GM19328 (cell line): ENCODE data around the gene TMCC1.

Source experiments
- ATAC-seq: cut with Tn5 transposase; IDR thresholded peaks from one replicate; pipeline ENCODE4 v1.9.1; 2021; ENCODE audit warnings: mild to moderate bottlenecking, moderate library complexity; ENCODE audit not compliant: unreplicated experiment

The TMCC1 gene

DNA sequence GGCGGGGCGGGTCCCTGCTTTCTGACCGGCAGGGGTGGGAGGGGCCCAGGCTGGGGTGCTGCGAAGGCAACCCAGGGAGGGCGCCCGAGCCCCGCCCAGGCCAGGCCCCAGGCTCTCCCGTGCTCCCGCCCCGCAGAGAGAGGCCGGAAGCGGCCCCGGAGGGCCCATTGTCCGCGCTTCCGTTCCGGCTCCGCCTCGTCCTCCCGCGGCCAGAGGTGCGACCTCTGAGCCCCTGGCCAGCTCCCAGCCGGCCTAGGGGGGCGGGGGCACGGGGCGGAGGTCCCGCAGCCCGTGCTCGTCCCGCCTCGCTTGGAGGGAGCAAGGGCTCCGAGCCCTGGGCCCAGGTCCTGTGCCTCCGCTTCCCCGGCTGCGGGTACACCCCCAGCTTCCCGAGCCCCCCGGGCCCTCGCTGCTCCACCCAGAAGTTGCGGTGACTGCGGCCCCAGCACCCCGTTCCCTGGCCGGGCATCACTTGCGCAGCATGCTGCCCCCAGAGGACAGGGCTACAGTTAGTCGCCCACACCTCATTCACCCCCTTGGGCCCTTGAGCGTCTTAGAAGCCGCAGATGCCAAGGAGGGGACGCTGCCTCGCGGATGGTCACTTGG is 266.7 kb downstream of the TMCC1 start:
- peak; percentile 87 for ATAC-seq

DNA sequence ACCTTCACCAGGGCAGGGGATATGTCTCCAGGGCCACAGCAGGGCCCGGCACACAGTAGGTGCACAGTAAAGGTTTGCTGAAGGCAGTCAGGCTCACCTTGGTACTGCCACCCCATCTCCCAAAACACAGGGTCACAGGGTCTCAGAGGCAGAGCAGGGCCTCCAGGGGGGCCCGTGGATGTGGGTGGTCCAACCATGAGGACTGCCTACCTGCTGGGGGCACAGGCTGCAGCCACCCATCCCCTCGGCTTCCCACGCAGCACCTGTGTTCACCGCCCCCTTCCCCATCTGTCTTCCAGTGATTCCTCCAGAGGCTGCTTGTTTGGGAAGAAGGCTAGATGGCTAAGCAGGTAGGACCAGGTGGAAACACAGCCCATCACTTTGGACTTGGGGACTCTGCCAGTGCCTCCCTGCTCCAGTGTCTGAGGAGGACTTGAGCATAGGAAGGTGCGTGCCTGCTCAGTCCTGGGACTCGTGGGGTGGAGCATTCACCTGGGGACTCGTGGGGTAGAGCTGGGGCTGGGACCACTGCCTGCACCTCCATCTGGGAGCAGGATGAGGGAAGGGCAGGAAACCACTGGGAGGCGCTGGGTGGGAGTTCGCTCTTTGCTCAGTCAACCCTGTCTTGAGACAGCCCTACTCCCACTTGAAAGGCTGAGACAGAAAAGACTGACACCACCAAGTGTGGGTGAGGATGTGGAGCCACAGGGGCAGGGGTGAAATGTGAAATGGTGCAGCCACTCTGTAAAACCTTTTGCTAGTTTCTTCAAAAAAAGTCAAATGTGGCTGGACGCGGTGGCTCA is 268.2 kb downstream of the TMCC1 start:
- no peak for ATAC-seq

DNA sequence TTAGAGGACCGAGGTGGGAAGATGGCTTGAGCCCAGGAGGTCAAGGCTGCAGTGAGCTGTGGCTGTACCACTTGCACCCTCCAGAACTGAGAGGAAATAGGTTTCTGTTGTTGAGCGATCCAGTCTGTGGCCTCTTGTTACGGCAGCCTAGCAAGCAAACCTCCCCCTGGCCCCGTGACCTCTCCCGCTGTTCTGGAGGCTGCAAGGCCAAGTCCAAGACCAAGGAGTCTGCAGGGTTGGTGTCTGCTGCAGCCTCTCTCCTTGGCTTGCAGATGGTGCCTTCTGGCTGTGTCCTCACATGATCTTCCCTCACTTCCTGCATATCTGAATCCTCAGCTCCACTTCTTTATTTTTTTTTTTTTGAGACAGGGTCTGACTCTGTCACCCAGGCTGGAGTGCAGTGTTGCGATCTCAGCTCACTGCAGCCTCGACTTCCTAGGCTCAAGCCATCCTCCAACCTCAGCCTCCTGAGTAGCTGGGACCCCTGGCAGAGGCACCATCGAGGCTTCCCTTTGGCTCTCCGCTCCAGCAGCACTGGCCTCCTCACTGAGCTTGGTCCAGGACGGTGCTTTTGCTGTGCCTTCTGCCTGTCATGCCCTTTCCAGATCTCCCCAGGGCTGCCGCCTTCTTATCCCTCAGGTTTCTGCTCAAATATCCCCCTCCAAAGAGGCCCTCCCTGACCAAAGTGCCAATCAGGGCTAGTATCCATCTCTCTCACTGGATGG is 269.0 kb downstream of the TMCC1 start:
- no peak for ATAC-seq

DNA sequence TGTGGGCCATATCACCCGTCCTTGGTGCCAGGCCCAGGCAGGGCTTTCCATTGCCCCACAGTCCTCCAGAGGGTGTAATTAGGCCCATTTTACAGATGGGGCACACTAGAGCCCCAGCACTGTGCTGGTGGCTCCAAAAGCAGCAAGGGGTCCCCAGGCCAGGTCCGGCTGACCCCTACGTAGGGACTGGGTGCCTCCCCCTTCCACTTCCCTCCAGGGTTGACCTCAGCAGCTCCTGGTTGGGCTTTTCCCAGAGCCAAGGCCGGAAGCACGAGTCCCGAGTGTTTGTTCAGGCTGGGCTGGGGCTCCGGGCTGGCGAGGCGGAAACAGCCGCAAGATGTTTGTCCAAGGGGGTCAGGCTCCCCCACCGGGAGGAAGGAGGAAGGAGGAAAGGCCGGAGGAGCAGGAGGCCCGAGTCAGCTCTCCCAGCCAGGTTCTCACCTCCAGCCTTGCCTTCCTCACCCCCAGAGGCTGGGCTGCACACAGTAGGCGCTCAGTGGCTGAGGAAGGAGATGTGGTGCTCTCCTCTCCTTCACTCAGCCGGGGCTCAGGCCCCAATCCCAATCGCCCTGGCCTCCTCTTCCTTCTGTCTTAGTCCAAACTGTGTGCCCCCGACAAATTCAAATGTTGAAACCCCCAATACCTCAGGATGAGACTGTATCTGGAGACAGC is 269.9 kb downstream of the TMCC1 start:
- ATAC-seq, result no peak

DNA sequence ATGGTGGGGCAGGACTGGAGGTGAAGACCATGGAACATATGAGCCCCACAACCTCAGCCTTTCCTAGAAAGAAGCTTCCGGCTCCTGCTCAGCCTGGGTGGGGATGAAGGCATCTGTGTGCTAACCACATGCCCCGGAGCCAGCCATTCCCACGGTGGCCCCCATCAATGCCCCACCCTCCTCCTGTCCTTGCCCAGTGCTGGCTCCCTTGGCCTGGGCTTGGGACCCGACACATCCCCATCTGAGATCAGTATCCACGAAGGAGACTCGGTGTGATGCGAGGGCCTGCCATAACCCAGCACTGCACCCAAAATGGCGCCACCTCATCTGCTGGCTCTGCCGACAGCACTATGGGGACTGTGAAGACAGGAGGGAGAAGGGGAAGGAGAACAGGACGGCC is 270.6 kb downstream of the TMCC1 start:
- ATAC-seq, result no peak

DNA sequence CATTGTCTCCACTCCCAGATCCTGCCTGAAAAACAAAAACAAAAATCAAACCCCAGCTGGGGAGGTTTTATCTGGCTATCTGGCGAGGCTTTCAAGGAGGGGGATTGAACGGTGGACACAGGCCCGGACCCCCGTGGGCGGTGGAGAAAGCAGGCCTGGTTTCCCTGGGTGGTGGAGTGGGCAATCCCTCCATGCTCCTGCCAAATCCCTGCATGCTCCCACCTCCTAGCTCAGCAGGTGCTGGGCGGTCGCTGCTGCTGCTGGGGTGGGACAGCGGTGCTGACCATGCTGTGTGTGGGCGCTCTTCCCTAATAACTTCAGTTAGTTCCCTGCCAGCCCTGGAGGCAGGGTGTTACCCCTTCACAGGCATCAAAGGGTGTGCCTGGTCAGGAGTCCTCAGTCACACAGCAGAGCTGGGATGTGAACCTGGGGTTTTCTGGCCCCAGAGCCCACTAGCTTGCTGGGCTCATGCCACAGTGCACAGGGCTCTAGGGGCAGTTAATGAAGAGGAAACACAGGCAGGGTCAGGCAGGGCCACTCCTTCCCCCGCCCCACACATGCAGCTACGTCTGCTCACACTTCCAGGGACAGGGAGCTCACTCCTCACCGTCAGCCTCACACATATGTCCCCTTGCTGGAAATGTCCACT is 271.2 kb downstream of the TMCC1 start:
- no peak for ATAC-seq

DNA sequence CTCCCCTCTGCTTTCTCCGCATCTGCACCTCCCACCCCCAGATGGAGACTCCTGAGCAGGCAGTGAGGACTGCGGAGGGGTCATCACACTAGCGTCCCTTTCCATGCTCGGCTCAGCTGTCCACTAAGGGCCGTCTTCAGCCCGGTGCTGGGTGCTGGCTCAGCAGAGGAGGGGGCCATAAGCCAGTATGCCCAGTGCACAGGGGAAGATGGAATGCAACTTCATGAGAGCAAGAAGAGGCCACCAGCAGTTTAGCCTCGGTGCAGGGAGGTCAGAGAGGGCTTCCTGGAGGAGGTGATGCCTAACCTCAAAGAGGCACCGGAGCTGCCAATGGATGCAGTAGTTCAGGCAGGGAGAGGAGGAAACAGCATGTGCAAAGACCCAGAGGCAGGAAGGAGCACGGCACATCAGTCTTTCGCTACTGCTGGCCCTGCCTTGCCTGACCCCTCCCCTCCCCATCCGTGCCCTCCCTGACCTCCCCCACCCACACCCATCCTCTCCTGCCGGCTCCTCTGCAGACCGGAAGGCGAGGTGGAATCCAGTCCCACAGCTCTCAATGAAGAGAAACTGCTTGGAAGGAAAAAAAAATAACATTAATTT is 271.8 kb downstream of the TMCC1 start:
- no peak for ATAC-seq

DNA sequence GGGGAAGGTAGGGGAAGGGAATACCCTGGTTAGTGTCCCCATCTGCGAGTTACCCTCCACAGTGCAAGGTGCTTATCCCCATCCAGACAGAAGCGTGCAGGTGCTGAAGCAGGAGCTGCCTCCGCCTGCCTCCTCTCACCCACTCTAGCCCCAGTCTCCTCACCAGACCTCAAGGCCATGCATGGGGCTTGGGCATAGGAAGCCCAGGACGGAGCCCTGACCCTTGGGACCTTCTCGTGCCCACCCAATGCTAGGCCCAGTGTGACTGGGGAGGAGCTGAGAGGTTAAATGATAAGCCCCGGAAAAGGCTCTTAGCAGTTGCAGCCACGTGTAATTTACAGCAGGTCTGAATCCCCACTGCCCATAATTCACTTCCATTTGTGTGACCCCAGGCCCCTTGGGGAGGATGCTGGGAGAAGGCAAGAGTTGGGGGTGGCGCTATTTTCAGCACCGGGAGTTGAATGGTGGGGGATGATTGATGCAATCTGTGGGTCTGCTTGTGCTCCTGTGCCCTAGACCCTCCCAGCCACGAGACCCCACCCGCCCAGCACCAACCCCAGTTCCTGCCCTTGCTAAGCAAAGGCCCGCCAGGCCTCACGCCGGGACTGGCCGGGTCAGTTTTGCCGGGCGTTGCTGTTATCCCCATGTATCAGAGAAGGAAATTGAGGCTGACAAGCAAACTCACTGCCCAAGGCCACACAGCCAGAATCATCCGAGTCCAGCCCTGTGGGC is 272.5 kb downstream of the TMCC1 start:
- no peak for ATAC-seq

DNA sequence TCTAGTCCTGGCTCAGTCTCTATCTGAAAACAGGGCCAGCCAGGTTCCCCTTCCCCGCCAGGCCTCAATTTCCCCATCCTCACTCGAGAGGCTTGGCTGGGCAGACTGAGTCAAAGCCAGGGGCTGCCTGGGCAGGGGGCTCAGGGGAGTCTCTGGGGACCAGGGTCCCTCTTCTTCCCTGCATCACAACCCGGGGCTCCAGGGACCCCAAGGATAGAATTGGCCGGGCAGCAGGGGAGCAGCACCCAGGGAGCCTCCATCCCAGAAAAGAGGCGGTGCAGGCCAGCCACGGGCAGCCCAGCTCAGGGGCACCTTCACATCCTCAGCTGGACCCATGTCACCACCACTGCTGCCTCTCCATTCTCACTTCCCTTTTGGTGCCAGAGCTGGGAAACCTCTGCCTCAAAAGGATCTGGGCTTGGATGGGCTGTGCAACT is 273.8 kb downstream of the TMCC1 start:
- no peak for ATAC-seq

DNA sequence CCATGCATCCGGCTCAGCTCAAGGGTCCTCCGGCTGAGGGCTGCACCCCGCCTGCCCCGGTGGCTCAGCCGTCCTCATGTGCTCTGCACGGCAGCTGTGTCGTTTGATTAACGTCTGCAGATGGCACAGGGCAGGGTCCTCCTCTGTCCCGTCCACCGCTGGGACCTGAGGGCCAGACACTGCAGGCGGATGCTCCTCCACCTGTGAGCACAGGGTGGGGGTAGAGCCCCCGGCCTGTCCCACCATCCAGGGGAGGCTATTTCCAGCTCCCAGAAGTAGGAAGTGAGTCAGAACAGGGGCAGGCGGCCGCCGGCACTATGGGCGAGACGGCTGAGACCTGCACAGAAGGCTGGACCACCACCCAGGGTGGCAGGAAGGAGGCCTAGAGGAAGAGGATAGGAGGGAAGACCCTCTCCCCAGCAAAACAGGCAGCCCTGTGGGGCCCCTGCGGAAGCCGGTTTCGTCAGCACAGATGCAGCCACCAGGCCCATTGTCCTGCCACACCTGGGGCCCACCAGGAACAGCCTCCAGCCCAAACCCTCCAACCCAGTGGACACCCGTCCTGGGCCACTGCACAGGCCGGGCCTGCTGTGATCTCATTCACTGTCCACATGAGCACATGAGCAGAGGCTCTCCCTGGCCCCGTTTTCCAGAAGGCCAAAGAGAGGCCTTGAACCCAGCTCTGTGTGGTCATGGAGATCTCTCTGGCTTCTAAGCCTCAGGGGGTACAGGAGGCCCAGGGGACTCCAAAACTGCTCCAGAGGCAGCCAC is 274.4 kb downstream of the TMCC1 start:
- ATAC-seq, result no peak

DNA sequence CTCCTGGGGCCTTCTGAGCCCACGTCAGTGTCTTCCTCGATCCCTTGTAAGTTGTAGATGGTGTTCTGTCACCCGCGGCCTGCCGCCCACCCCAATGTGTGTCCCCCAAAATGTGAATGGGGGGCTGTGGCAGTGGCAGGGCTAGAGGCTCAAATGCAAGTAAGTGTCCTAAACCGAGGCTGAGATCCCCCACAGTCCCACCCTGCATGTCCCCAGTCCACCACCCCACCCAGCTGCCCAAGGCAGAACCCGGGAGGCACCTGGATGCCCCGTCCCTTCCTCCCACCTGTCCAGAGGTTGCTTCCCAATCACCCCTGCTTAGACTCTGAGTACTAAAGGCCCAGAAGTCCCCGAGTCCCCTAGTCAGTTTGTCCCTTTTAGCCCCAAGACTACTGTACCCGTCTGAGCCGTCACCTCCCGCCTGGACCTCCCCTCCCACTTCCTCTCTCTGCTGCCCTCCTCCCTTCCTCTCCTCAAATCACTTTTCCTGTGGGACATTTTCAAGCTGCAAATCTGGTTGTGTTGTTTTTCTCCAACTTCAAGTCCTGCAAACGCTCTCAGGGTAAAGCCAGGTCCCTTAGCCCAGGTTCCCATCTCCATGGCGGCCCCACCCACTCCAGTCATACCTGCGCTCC is 275.2 kb downstream of the TMCC1 start:
- no peak for ATAC-seq

DNA sequence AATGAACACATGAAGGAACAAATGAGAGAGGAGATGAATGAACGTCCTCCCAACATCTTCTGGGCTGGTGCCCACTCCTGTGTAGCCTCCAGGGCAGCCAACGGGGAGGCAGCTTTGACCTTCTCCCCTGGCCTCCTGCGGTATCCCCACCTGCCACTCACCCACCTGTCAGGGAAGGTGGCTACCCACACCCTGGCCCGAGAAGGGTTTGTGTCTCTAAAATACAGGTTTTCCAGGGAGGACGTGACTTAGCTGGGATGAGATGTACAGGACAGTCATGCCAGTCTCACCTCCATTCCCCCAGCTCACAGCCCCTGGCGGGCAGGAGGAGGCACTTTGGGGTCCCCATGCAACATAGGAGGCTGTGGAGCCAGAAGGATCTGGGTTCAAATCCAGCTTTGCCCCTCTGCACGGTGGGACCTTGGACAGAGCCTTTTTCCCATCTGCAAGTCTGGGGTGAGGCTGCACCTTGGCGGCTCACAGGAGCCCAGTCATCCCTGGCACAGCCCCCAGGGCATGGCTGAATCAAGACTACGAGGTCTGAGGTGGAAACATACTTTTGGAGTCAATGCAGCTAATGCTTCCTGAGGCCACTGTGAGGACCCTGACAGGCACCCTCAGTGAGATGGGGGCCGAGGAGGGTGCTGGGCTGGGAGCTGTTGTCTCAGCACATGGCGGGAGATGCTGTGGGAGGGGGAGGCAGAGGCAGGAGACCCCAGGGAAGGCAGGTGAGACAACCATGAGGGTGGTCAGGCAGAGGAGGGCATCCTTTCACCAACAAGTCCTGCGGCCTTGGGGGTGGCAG is 275.9 kb downstream of the TMCC1 start:
- ATAC-seq, result no peak

DNA sequence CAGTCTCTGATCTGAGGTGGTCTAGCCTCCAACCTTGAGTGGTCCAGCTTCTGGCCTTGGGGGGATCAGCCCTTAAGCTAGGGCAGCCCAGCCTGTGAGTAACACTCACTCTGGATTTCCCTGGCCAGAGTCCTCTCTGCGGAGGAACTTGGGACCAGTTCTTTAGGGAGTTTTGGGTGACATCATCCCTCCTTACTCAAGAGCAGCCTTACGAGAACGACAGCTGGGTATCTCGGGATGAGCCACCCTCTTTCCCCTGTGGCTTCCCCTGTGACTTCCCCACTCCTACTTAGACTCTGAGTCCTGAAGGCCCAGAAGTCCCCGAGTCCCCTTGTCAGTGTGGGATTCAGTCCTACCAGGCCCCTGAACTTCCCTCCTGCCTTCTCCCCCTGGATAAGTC is 276.8 kb downstream of the TMCC1 start:
- ATAC-seq, result no peak

DNA sequence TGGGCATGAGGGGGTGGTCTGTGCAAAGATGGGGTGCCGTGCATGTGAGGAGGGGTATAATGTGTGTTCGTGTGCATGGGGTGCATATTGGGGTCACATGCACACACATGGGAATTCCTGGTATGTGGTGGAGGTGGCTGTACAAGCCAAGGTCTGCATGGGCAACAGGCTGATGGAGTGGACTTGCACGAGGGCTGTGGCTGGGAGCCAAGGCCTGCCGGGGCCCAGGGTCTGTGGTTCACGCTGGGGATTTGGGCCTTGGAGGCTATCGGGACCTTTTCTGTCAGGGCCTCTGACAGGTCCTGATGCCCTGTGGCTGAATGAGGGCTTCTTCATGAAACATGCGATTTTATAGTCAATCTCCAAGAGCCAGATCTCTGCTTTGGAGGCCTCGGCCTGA is 277.2 kb downstream of the TMCC1 start:
- no peak for ATAC-seq

DNA sequence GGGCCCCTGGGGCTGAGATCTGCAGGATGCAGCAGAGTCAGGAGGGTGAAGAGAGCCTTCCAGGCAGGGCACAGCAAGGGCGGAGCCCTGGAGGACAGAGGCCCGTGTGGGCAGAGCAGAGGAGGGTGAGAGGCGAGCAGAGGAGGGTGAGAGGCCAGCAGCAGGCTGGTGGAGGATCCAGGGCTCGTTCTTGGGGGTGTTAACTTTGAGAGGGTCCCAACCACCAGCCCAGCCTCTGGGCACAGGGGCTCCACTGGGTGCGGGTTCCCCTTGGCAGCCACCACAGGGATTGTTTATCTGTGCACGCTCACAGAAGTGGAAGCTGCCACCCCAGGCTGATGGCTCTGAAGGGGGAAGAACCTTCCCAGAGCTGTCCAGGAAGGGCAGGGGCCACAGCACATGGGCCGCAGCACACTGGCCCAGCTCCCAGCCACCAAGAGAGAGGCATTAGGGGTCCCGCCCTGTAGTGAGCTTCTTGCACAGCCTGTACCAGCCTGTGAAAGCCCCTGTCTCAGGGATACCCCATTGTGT is 277.7 kb downstream of the TMCC1 start:
- no peak for ATAC-seq

DNA sequence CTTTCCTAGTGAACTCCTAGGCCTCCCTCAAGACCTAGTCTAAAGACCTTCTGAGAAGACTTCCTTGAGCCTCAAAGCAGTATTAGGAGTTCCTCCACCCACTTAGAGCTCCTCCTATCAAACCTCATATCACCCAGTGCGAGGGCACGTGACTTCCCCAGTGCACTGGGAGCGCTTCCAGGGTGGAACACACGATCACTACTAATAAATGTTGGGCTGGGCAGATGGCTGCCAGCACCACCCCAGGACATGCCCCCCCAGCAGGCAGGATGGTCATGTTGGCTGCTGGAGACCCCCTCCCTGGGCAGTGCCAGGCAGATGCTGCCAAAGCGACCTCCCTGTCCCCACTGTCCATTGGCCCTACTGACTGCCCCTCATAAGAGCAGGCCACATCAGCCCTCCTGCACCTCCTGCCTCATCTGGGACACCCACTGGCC is 278.6 kb downstream of the TMCC1 start:
- ATAC-seq, result no peak

DNA sequence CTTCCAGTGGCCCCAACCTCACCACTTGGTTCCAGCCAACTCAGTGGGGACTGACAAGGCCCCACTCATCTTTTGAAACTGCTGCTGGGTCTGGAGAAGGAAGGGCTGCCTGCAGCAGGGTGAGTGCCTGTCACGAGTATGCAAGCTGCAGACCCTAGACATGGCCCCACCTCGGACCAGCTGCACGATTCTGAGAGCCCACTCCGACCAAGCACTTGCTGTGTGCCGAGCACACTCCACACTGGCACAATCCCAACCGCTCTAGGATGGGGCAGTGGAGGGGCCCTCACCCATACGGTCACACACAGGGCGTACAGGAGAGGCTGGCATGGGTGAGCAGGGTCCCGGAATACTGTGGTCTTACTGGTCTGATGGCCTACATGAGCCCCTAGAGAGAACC is 279.1 kb downstream of the TMCC1 start:
- ATAC-seq, result no peak

DNA sequence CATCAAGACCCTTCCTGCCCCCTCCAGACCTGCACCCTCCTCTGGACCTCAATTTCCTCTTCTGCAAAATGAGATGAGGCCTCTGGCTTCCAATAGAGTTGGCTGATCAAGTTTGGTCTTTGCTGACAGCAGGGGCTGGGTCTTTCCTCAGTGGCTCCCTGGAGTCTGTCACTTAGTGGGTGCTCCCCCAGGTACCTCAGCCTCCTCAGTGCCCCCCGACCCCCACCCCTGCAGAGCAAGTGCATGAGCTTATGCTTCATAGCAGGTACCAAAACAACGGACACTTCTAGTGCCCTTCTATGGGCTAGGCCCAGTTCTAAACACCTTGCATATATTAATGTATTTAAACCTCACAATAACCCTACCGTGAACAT is 280.2 kb downstream of the TMCC1 start:
- ATAC-seq, result no peak
